SH-SY5Y (cell line): ENCODE measurements around the gene TACC2.

Experiments
- GATA2 ChIP-seq: IDR thresholded peaks from 2 replicates; pipeline ENCODE4 v1.6.1; 2011; ENCODE audit warnings: mild to moderate bottlenecking, low read depth, low read length
- GATA3 ChIP-seq: IDR thresholded peaks from 2 replicates; pipeline ENCODE4 v1.6.1; 2011; ENCODE audit warnings: low read depth, mild to moderate bottlenecking, low read length, moderate library complexity

- no peak for TF ChIP-seq GATA2
- no peak for TF ChIP-seq GATA3
Measured at GRCh38 chr10:122055252-122055651, 66.3 kb downstream of the TACC2 start.
